ENCODE measurements around the gene FTSJ3. TPM values are rescaled to one million over a fixed set of nuclear protein-coding genes. Genes with fewer than 3 reads are reported as not detected.
A peak's percentile ranks its signal among the peaks of the same experiment; 100 is the strongest.

The FTSJ3 gene
- total RNA-seq, 1 donor from 2014 or later = 50.2 TPM

GRCh38 chr17:63830278-63830677 lies 2.8 kb upstream of the FTSJ3 start:
- no peaks in the 10 kb centered on the region for H3K27me3 Mint-ChIP-seq (ENCODE audit: low read depth, unreplicated experiment)
- no peak overlapping the region for H3K27ac Mint-ChIP-seq (ENCODE audit: unreplicated experiment)
- DNase-seq (ENCODE audit: low read depth) = no peak
- H3K9ac ChIP-seq (ENCODE audit: low read length) = no peak overlapping the region
- no peak overlapping the region for H3K4me2 ChIP-seq (ENCODE audit: low read length)
- no peaks in the 10 kb centered on the region for H3K27me3 ChIP-seq (ENCODE audit: insufficient read depth, low read length)
- peaks cover 85% of the 10 kb centered on the region for H4K20me1 ChIP-seq (ENCODE audit: insufficient read depth, low read length)
- H2AFZ ChIP-seq (ENCODE audit: low read depth, low read length) = no peak overlapping the region
- FAIRE-seq = no peak
- no peak overlapping the region for H3K27ac ChIP-seq (ENCODE audit: low read depth, low read length)
- TF ChIP-seq EZH2 (IDR thresholded peaks at IDR 0.05; ENCODE audit: insufficient read depth, low read length) (no peak), CTCF (IDR thresholded peaks at IDR 0.05; ENCODE audit: insufficient read depth, low read depth, low read length) (no peak)
- peaks cover 18% of the 10 kb centered on the region for H3K4me1 ChIP-seq (ENCODE audit: insufficient read depth, low read length)
- peaks cover 11% of the 10 kb centered on the region for H3K4me1 Mint-ChIP-seq (ENCODE audit: low read depth, unreplicated experiment)
- peaks cover 54% of the 10 kb centered on the region for H3K79me2 ChIP-seq (ENCODE audit: insufficient read depth, low read length)
- no peaks in the 10 kb centered on the region for H3K9me3 ChIP-seq (ENCODE audit: insufficient read depth, low read depth, low read length)
- peaks cover 34% of the 10 kb centered on the region for H3K36me3 Mint-ChIP-seq (ENCODE audit: low read depth, unreplicated experiment)
- peaks cover 62% of the 10 kb centered on the region for H3K36me3 ChIP-seq (ENCODE audit: insufficient read depth, low read length)
- peak overlapping the region; percentile 62 for H3K4me3 Mint-ChIP-seq (ENCODE audit: unreplicated experiment)
- no peak overlapping the region for H3K4me3 ChIP-seq (ENCODE audit: insufficient read depth, low read depth, low read length)
- no peaks in the 10 kb centered on the region for H3K9me3 Mint-ChIP-seq (ENCODE audit: unreplicated experiment)

DNA sequence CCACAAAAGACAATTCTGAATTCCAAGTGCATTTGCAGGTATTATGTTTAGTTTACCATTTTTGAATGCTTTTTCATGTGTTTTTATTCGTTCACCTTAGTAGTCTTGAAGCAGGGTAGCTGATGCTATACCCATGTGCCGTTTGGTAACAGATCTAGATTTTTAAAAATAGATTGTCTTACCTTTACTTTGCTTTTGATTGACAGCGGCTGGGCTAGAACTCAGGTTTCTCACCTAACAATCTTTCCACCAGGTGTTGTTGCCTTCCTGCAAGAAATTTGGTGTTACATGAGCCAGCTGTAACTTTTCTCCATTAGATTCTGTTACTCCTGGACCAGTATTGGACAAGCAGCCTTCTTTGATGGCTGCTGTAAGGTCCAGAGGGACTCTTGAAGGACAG lies 1.5 kb upstream of the FTSJ3 start:
- H3K4me1 Mint-ChIP-seq (ENCODE audit: low read depth, unreplicated experiment) = peaks cover 16% of the 10 kb centered on the region
- Histone ChIP-seq H3K36me3 (ENCODE audit: insufficient read depth, low read length) (peaks cover 70% of the 10 kb centered on the region), H4K20me1 (ENCODE audit: insufficient read depth, low read length) (peaks cover 71% of the 10 kb centered on the region), H3K9me3 (ENCODE audit: insufficient read depth, low read depth, low read length) (no peaks in the 10 kb centered on the region), H3K79me2 (ENCODE audit: insufficient read depth, low read length) (peaks cover 67% of the 10 kb centered on the region), H3K9ac (ENCODE audit: low read length) (peak overlapping the region; percentile 85), H3K27me3 (ENCODE audit: insufficient read depth, low read length) (no peaks in the 10 kb centered on the region), H3K4me3 (ENCODE audit: insufficient read depth, low read depth, low read length) (peak overlapping the region; percentile 96), H3K27ac (ENCODE audit: low read depth, low read length) (no peak overlapping the region), H3K4me2 (ENCODE audit: low read length) (peak overlapping the region; percentile 92), H2AFZ (ENCODE audit: low read depth, low read length) (no peak overlapping the region), H3K4me1 (ENCODE audit: insufficient read depth, low read length) (peaks cover 18% of the 10 kb centered on the region)
- no peak overlapping the region for H3K27ac Mint-ChIP-seq (ENCODE audit: unreplicated experiment)
- H3K27me3 Mint-ChIP-seq (ENCODE audit: low read depth, unreplicated experiment) = no peaks in the 10 kb centered on the region
- H3K4me3 Mint-ChIP-seq (ENCODE audit: unreplicated experiment) = peak overlapping the region; percentile 62
- DNase-seq (ENCODE audit: low read depth) = no peak
- peaks cover 40% of the 10 kb centered on the region for H3K36me3 Mint-ChIP-seq (ENCODE audit: low read depth, unreplicated experiment)
- FAIRE-seq = no peak
- H3K9me3 Mint-ChIP-seq (ENCODE audit: unreplicated experiment) = no peaks in the 10 kb centered on the region
- TF ChIP-seq EZH2 (IDR thresholded peaks at IDR 0.05; ENCODE audit: insufficient read depth, low read length) = no peak

DNA sequence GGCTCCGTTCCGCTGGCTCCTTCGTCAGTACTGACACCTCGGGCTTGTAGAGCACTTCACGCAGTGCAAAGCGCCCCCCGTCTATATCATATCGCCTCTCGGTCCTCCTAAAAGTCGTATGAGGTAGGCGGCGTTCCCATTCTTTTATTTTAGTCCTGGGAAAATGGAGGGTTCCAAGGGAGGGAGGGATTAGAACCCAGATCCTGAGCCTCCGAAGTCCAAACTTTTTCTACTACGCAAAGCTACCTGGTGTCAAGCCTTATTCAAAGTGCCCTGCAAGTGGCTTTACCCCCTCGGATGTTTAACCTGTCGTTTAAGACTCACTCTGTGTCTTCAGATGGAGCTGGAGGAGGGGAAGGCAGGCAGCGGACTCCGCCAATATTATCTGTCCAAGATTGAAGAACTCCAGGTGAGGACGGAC lies 348 bp upstream of the FTSJ3 start:
- Mint-ChIP-seq H3K4me3 (ENCODE audit: unreplicated experiment) (peak overlapping the region; percentile 98), H3K4me1 (ENCODE audit: low read depth, unreplicated experiment) (peaks cover 14% of the 10 kb centered on the region), H3K27ac (ENCODE audit: unreplicated experiment) (peak overlapping the region; percentile 100), H3K9me3 (ENCODE audit: unreplicated experiment) (no peaks in the 10 kb centered on the region), H3K27me3 (ENCODE audit: low read depth, unreplicated experiment) (no peaks in the 10 kb centered on the region), H3K36me3 (ENCODE audit: low read depth, unreplicated experiment) (peaks cover 47% of the 10 kb centered on the region)
- peak overlapping the region; percentile 96 for H3K4me3 ChIP-seq (ENCODE audit: insufficient read depth, low read depth, low read length)
- TF ChIP-seq CTCF (IDR thresholded peaks at IDR 0.05; ENCODE audit: insufficient read depth, low read depth, low read length) = no peak
- no peak for TF ChIP-seq EZH2 (IDR thresholded peaks at IDR 0.05; ENCODE audit: insufficient read depth, low read length)
- peak overlapping the region; percentile 94 for H3K27ac ChIP-seq (ENCODE audit: low read depth, low read length)
- H3K36me3 ChIP-seq (ENCODE audit: insufficient read depth, low read length) = peaks cover 68% of the 10 kb centered on the region
- H3K27me3 ChIP-seq (ENCODE audit: insufficient read depth, low read length) = no peaks in the 10 kb centered on the region
- peaks cover 64% of the 10 kb centered on the region for H4K20me1 ChIP-seq (ENCODE audit: insufficient read depth, low read length)
- H3K4me1 ChIP-seq (ENCODE audit: insufficient read depth, low read length) = peaks cover 18% of the 10 kb centered on the region
- H3K9me3 ChIP-seq (ENCODE audit: insufficient read depth, low read depth, low read length) = no peaks in the 10 kb centered on the region
- DNase-seq (ENCODE audit: low read depth) (no peak), FAIRE-seq (no peak)
- peak overlapping the region; percentile 92 for H3K4me2 ChIP-seq (ENCODE audit: low read length)
- H3K9ac ChIP-seq (ENCODE audit: low read length) = peak overlapping the region; percentile 85
- peak overlapping the region; percentile 71 for H2AFZ ChIP-seq (ENCODE audit: low read depth, low read length)
- peaks cover 75% of the 10 kb centered on the region for H3K79me2 ChIP-seq (ENCODE audit: insufficient read depth, low read length)

Data from astrocyte (in vitro differentiated cells and primary cell).